Measurements from ENCODE around the gene ACOT8.

Gene ACOT8

GRCh38 chr20:45882469-45883099 lies 25.4 kb upstream of the ACOT8 start:
- ATAC-seq = no peak
- TF ChIP-seq PATZ1 (CRISPR knock-in tag; IDR thresholded peaks at IDR 0.05; ENCODE audit: borderline replicate concordance) = no peak
- no peak for TF ChIP-seq CSDC2 (CRISPR knock-in tag; IDR thresholded peaks at IDR 0.05)
- no peak for TF ChIP-seq ZNF70 (CRISPR knock-in tag; IDR thresholded peaks at IDR 0.05)

- peak; percentile 99 for ATAC-seq
- no peak for TF ChIP-seq ZNF8 (CRISPR knock-in tag; IDR thresholded peaks at IDR 0.05)
- TF ChIP-seq CSDC2 (CRISPR knock-in tag; IDR thresholded peaks at IDR 0.05) = no peak
- no peak for TF ChIP-seq ZFP3 (CRISPR knock-in tag; IDR thresholded peaks at IDR 0.05)
- no peak for TF ChIP-seq ESRRG (CRISPR knock-in tag; IDR thresholded peaks at IDR 0.05)
- TF ChIP-seq TSHZ2 (CRISPR knock-in tag; IDR thresholded peaks at IDR 0.05) = no peak
- no peak for TF ChIP-seq PPARA (CRISPR knock-in tag; IDR thresholded peaks at IDR 0.05; ENCODE audit: borderline replicate concordance)
Measured at GRCh38 chr20:45880988-45881788, 24.0 kb upstream of the ACOT8 start, which contains the start of gene ZSWIM1. ZSWIM1 (plus strand) TSS chr20:45881227; CDS start chr20:45882593, 1,366 bp downstream.

GRCh38 chr20:45878076-45878761 lies 21.0 kb upstream of the ACOT8 start:
- TF ChIP-seq TCF4 (CRISPR knock-in tag; IDR thresholded peaks at IDR 0.05; ENCODE audit: borderline replicate concordance) (no peak), CSDC2 (CRISPR knock-in tag; IDR thresholded peaks at IDR 0.05) (no peak), PPARA (CRISPR knock-in tag; IDR thresholded peaks at IDR 0.05; ENCODE audit: borderline replicate concordance) (no peak), RARB (CRISPR knock-in tag; IDR thresholded peaks at IDR 0.05) (no peak), CREB5 (CRISPR knock-in tag; IDR thresholded peaks at IDR 0.05; ENCODE audit: low read depth) (no peak), ZFP3 (CRISPR knock-in tag; IDR thresholded peaks at IDR 0.05) (no peak), ZNF70 (CRISPR knock-in tag; IDR thresholded peaks at IDR 0.05) (no peak), SNAI2 (CRISPR knock-in tag; IDR thresholded peaks at IDR 0.05) (no peak), ISL1 (CRISPR knock-in tag; IDR thresholded peaks at IDR 0.05) (no peak), ZNF8 (CRISPR knock-in tag; IDR thresholded peaks at IDR 0.05) (no peak), OSR1 (CRISPR knock-in tag; IDR thresholded peaks at IDR 0.05) (no peak), PATZ1 (CRISPR knock-in tag; IDR thresholded peaks at IDR 0.05; ENCODE audit: borderline replicate concordance) (no peak), BACH2 (CRISPR knock-in tag; IDR thresholded peaks at IDR 0.05; ENCODE audit: borderline replicate concordance) (no peak), ESRRG (CRISPR knock-in tag; IDR thresholded peaks at IDR 0.05) (no peak), GLIS3 (CRISPR knock-in tag; IDR thresholded peaks at IDR 0.05) (no peak), ZNF565 (CRISPR knock-in tag; conservative IDR thresholded peaks at IDR 0.05; ENCODE audit: low read depth) (no peak), TSHZ2 (CRISPR knock-in tag; IDR thresholded peaks at IDR 0.05) (no peak), CSRNP3 (CRISPR knock-in tag; IDR thresholded peaks at IDR 0.05) (no peak), TOX (CRISPR knock-in tag; IDR thresholded peaks at IDR 0.05; ENCODE audit: borderline replicate concordance) (no peak), ARNTL (CRISPR knock-in tag; IDR thresholded peaks at IDR 0.05; ENCODE audit: borderline replicate concordance, low read depth) (no peak)
- ATAC-seq = no peak

Data from SK-N-SH treated with all-trans-retinoic acid at 6 μM for 48 hours (cell line).